ENCODE measurements around the gene DMD.
"Not testable (repeated sequence)": the region's sequence is repeated elsewhere in the genome, so short reads cannot be mapped to it uniquely, and the experiment has no call there.

DMD gene
- total RNA-seq, result 3.3 to 11.4 reads per million in 2 donors

GRCh38 chrX:33211356-33212260 is at the start of gene DMD:
Gene DMD (minus strand): TSS chrX:33211549. CDS start chrX:33211312, 237 bp downstream.
- no peak for DNase-seq

- DNase-seq, result no peak
Measured at GRCh38 chrX:33252306-33252825, 41.0 kb upstream of the DMD start.

- DNase-seq, result no peak
Measured at GRCh38 chrX:33218819-33219218, 7.5 kb upstream of the DMD start.

- no peak for DNase-seq
Measured at GRCh38 chrX:33210156-33210555, 1.2 kb downstream of the DMD start.

GRCh38 chrX:33207056-33207455 is 4.3 kb downstream of the DMD start:
- DNase-seq, result no peak

- DNase-seq, result no peak
Measured at GRCh38 chrX:33205321-33205720, 6.0 kb downstream of the DMD start.

- DNase-seq, result no peak
Measured at GRCh38 chrX:33204889-33205288, 6.5 kb downstream of the DMD start.

- no peak for DNase-seq
Measured at GRCh38 chrX:33198561-33199279, 12.6 kb downstream of the DMD start.

GRCh38 chrX:33195698-33196097 is 15.7 kb downstream of the DMD start:
- DNase-seq, result no peak

- DNase-seq, result no peak
Measured at GRCh38 chrX:33194876-33195433, 16.4 kb downstream of the DMD start.

- no peak for DNase-seq
Measured at GRCh38 chrX:33194289-33194688, 17.1 kb downstream of the DMD start.

GRCh38 chrX:33190016-33190415 is 21.3 kb downstream of the DMD start:
- no peak for DNase-seq

- DNase-seq, result no peak
Measured at GRCh38 chrX:33188881-33189280, 22.5 kb downstream of the DMD start.

- no peak for DNase-seq
Measured at GRCh38 chrX:33188286-33188685, 23.1 kb downstream of the DMD start.

- DNase-seq, result not testable (repeated sequence)
Measured at GRCh38 chrX:33184803-33185202, 26.5 kb downstream of the DMD start.

GRCh38 chrX:33183361-33183760 is 28.0 kb downstream of the DMD start:
- DNase-seq, result no peak

GRCh38 chrX:33178690-33179089 is 32.7 kb downstream of the DMD start:
- no peak for DNase-seq

- DNase-seq, result no peak
Measured at GRCh38 chrX:33178218-33178617, 33.1 kb downstream of the DMD start.

GRCh38 chrX:33175201-33175600 is 36.1 kb downstream of the DMD start:
- no peak for DNase-seq

GRCh38 chrX:33171041-33171440 is 40.3 kb downstream of the DMD start:
- no peak for DNase-seq

- no peak for DNase-seq
Measured at GRCh38 chrX:33161829-33162228, 49.5 kb downstream of the DMD start.

- no peak for DNase-seq
Measured at GRCh38 chrX:33160273-33160672, 51.1 kb downstream of the DMD start.

GRCh38 chrX:33156152-33156726 is 55.1 kb downstream of the DMD start:
- DNase-seq, result no peak

Data from activated gamma-delta T cell (primary cell).